Measurements from ENCODE around the gene ARID3B. TPM values are rescaled to one million over a fixed set of nuclear protein-coding genes. Genes with fewer than 3 reads are reported as not detected.
"Not testable (repeated sequence)": the region's sequence is repeated elsewhere in the genome, so short reads cannot be mapped to it uniquely, and the experiment has no call there.

Gene ARID3B
- total RNA-seq, 1 donor from 2014 or later: 2.5 TPM

DNA sequence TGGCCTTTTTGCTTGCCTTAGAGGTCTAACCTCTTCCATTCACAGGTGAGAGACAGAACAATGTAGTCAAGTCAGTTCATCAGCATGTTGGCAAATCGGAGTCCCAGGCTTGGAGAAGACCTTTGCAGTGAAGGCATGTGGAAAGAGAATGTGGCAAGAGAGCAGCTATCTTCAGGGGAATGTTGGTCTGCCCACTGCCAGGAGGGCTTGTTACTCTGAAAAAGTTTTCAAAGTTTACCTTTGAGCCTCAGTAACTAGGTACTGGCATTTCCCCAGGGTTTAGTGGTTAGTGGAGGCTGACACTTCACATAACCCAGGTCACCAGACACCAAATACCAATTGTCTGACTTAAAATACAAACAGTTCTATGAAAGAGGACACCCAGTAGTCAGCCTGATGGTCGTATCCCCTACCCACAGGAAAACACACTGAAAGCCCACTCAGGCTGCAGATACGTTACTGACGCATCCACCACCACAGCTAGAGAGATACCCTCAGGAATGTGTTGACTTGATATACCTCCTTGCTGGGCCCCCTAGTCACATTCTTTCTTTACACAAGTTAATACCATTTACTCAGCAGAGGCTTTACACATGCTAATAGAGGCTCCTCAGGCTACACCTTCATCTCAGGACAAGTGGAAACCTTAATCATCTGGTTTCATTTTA lies 9.7 kb upstream of the ARID3B start:
- no peaks in the 10 kb centered on the region for H3K9me3 Mint-ChIP-seq (ENCODE audit: low read depth)
- H3K27me3 Mint-ChIP-seq (ENCODE audit: low read depth): no peaks in the 10 kb centered on the region
- H3K4me1 Mint-ChIP-seq (ENCODE audit: low read depth): peaks cover 12% of the 10 kb centered on the region
- TF ChIP-seq, protein P1, sequence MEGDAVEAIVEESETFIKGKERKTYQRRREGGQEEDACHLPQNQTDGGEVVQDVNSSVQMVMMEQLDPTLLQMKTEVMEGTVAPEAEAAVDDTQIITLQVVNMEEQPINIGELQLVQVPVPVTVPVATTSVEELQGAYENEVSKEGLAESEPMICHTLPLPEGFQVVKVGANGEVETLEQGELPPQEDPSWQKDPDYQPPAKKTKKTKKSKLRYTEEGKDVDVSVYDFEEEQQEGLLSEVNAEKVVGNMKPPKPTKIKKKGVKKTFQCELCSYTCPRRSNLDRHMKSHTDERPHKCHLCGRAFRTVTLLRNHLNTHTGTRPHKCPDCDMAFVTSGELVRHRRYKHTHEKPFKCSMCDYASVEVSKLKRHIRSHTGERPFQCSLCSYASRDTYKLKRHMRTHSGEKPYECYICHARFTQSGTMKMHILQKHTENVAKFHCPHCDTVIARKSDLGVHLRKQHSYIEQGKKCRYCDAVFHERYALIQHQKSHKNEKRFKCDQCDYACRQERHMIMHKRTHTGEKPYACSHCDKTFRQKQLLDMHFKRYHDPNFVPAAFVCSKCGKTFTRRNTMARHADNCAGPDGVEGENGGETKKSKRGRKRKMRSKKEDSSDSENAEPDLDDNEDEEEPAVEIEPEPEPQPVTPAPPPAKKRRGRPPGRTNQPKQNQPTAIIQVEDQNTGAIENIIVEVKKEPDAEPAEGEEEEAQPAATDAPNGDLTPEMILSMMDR (IDR thresholded peaks at IDR 0.05): no peak
- H3K4me3 Mint-ChIP-seq (ENCODE audit: unreplicated experiment): no peak overlapping the region
- H3K36me3 Mint-ChIP-seq (ENCODE audit: low read depth): no peaks in the 10 kb centered on the region
- peak overlapping the region; percentile 6 for H3K27ac Mint-ChIP-seq (ENCODE audit: unreplicated experiment)
- DNase-seq (ENCODE audit: low spot score): no peak

DNA sequence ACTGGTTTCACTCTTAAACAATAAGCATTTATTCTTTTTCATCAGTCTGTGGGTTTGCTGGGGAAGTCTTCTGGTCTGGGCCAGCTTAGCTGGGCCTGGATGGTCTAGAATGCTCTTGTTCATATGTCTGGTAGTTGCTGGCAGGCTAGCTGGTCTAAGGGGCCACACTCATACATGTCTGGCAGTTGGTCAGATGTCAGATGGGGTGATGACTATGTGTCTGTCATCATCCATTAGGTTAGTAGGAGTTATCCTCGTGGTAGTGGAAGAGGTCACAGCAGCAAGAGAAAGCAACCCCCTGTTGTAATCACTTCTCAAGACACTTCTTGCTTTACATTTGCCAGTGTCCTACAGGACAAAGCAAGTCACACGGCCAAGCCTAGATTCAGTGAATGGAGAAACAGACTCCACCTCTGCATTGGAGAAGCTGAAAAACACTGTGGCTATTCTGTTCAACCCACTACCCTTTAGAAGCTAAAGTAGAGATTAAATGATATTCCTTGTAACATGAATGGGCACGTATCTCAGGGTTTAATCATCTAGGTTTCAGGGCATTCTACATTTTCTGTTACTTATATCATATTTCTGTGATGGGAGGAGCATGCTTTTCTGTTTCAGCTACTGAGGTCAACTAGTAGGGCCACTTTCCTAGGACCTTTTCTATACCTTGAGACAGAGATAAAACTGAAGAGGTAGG lies 5.5 kb upstream of the ARID3B start:
- DNase-seq (ENCODE audit: low spot score): no peak
- no peak overlapping the region for H3K4me3 Mint-ChIP-seq (ENCODE audit: unreplicated experiment)
- H3K36me3 Mint-ChIP-seq (ENCODE audit: low read depth): no peaks in the 10 kb centered on the region
- H3K9me3 Mint-ChIP-seq (ENCODE audit: low read depth): no peaks in the 10 kb centered on the region
- TF ChIP-seq, protein P1 (IDR thresholded peaks at IDR 0.05): no peak
- H3K27me3 Mint-ChIP-seq (ENCODE audit: low read depth): no peaks in the 10 kb centered on the region
- H3K4me1 Mint-ChIP-seq (ENCODE audit: low read depth): peaks cover 24% of the 10 kb centered on the region
- no peak overlapping the region for H3K27ac Mint-ChIP-seq (ENCODE audit: unreplicated experiment)

DNA sequence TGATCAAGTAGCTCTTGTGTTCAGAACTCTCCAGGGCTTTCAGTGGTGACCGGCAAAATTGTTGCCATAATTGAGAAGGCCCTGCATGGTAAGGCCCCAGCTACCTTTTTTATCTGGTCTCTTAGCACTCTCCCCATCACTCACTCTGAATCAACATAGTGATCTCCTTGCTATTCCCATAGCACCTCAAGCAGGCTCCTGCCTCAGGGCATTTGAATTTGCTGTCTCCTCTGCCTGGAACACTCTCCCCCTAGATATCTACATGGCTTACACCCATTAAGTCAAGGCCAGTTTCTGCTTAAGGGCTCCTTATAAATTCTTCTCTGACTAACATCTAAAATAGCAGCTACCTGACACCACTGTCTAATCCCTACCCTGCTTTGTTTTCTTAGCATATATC lies 3.3 kb upstream of the ARID3B start:
- DNase-seq (ENCODE audit: low spot score): no peak
- no peaks in the 10 kb centered on the region for H3K36me3 Mint-ChIP-seq (ENCODE audit: low read depth)
- H3K27me3 Mint-ChIP-seq (ENCODE audit: low read depth): peaks cover 7% of the 10 kb centered on the region
- peaks cover 26% of the 10 kb centered on the region for H3K4me1 Mint-ChIP-seq (ENCODE audit: low read depth)
- TF ChIP-seq, protein P1 (IDR thresholded peaks at IDR 0.05): no peak
- no peaks in the 10 kb centered on the region for H3K9me3 Mint-ChIP-seq (ENCODE audit: low read depth)
- H3K27ac Mint-ChIP-seq (ENCODE audit: unreplicated experiment): no peak overlapping the region
- no peak overlapping the region for H3K4me3 Mint-ChIP-seq (ENCODE audit: unreplicated experiment)

DNA sequence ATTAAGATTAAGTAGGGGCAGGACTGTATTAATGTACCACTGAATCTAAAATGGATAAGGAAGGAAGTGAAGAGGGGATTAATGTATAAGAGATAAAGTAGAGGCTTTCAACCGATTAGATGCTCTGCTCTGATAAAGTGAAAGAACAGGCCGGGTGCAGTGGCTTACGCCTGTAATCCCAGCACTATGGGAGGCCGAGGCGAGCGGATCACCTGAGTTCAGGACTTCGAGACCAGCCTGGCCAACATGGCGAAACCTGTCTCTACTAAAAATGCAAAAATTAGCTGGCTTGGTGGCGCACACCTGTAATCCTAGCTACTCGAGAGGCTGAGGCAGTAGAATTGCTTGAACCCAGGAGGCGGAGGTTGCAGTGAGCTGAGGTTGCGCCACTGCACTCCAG lies 1.5 kb upstream of the ARID3B start:
- H3K27me3 Mint-ChIP-seq (ENCODE audit: low read depth): peaks cover 14% of the 10 kb centered on the region
- DNase-seq (ENCODE audit: low spot score); H3K36me3 Mint-ChIP-seq (ENCODE audit: low read depth); H3K27ac Mint-ChIP-seq (ENCODE audit: unreplicated experiment); H3K9me3 Mint-ChIP-seq (ENCODE audit: low read depth): not testable (repeated sequence)
- peak overlapping the region; percentile 37 for H3K4me3 Mint-ChIP-seq (ENCODE audit: unreplicated experiment)
- peaks cover 26% of the 10 kb centered on the region for H3K4me1 Mint-ChIP-seq (ENCODE audit: low read depth)

DNA sequence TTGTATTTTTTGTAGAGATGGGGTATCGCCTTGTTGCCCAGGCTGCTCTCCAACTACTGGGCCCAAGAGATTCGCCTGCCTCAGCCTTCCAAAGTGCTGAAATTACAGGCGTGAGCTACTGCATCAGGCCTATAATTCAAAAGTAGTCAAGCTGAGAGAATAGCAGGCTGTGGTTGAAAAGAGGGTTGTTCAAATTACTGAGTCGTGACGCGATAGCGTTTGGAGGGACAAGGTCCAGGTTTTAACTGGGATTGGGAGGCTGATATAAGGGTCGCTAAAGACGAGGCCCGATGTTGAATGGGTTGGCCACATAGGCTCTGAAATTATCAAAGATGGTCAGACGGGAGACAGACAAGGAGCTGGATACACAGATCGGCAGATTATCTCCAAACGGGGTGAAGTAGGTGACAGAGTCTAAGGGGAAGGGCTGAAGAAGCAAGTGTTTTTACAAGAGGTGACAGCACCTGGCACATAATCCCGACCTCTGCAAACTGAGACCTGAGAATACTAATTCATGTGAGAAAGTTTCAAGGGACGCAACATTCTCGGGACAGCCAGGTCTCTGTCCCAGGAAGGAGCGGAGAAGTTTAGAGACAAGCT lies 759 bp upstream of the ARID3B start:
- TF ChIP-seq, protein P1 (IDR thresholded peaks at IDR 0.05): no peak
- DNase-seq (ENCODE audit: low spot score): no peak
- Mint-ChIP-seq H3K9me3 (ENCODE audit: low read depth) (no peaks in the 10 kb centered on the region), H3K27me3 (ENCODE audit: low read depth) (peaks cover 14% of the 10 kb centered on the region), H3K27ac (ENCODE audit: unreplicated experiment) (peak overlapping the region; percentile 91), H3K4me3 (ENCODE audit: unreplicated experiment) (peak overlapping the region; percentile 91), H3K4me1 (ENCODE audit: low read depth) (peaks cover 27% of the 10 kb centered on the region), H3K36me3 (ENCODE audit: low read depth) (peaks cover 1% of the 10 kb centered on the region)

Measured in chondrocyte (in vitro differentiated cells).